GM18511 (cell line): ENCODE data around the gene FN3KRP.

ENCODE experiments used
- ATAC-seq: cut with Tn5 transposase; IDR thresholded peaks from one replicate; pipeline ENCODE4 v1.9.1; 2021; ENCODE audit warnings: mild to moderate bottlenecking, moderate library complexity; ENCODE audit not compliant: unreplicated experiment

FN3KRP gene

DNA sequence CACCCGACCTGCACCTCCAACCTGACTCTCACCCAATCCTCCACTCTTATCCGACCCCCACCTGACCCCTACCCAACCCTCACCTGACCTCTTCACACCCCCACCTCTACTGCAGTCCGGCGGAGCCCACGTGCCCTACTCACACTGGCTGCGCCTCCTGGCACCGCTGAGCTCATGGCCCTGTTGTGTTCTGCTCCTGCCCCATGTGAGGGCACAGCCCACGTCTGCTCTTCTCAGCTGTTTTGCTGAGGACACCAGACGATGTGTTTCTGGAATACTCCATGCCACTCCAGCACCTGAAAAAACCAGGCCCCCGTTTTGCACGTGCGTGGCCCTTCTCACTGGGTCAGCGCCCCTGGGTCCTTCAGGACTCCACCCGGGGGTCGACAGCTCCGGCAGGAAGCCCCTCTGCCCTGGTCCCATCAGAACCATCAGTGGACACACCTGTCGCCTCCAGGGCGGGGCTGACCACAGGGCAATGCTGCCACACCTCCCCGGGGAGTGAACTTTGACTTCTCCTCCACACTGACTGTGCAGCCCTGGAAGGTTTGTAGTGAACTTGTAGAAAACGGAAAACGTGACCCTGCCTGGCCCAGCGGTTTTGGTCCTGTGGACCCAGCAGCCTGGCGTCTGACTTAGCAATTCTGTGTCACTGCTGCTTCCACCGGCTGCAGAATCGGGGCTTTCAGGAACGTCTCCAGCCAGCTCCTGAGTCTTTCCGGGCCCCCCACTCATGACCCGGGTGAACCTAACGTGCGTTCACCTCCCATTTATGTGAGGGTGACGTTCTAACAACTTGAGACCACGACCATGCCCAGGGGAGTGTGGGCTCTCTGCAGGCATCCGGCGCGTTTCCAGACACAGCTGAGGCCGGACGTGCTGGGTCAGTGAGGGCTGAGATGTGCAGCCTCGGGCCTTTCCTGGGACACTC, 12.3 kb upstream of the FN3KRP start:
- no peak for ATAC-seq

DNA sequence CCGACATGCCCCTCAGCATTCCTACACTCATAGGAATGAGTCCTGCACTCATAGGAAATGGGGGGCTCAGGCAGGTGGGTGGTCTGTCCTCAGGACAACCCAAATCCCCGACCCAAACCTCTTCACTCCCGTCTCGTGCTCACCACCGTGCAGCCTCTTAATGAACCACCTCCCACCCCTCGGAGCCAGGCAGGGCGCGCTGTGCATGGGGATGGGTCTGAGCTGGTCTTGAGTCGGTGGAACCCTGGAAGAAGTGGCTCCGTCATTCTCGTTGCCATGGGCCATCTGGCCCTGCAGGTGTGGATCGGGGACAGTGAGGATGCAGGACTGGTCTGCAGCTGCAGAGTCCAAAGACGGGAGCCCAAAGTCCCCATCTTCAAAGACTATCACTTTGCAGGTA, 11.6 kb upstream of the FN3KRP start:
- no peak for ATAC-seq

DNA sequence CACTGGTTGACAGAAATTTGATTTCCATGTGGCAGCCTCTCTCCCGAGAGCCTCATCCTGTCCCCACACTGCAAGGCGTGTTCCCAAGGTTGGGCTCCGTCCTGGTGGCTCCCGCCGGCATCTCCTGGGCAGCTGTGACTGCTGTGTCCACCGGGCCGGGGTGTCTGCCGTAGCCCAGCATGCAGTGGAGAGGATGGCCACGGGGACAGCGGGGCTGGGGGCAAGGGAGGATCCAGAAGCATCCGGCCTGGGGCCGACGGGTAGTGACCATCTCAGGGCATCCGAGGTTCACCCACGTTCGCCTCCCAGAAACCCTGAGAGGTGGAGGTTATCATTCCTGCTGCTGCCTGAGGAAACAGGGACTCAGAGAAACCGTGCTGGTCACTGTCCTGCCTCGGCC, 10.8 kb upstream of the FN3KRP start:
- ATAC-seq = no peak

DNA sequence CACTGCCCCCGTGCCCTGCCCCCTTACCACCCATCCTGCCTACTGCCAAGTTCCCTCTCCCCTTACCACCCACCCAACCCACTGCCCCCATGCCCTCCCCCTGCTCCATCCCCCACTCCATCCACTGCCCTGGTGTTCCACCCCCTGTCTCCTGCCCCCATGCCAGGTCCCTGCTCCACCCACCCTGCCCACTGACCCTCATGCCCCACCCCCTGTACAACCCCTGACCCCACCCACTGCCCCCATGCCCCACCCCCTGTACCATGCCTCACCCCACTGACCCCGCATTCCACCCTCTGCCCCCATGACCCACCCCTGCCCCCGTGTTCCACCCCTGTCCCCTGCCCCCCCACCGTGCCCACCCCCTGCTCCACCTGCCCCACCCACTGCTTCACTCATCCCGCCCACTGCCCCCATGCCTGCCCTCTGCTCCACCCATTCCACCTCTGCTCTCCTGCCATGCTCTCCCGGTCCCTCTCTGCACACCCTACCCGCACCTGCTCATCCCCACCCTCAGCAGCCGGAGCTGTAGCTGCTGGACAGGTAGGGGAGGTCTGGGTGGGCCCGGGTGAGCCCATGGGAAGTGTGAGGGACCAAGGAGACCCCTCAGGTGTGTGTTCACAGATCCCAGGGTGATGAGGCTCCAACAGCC, 7.4 kb upstream of the FN3KRP start:
- ATAC-seq = no peak

DNA sequence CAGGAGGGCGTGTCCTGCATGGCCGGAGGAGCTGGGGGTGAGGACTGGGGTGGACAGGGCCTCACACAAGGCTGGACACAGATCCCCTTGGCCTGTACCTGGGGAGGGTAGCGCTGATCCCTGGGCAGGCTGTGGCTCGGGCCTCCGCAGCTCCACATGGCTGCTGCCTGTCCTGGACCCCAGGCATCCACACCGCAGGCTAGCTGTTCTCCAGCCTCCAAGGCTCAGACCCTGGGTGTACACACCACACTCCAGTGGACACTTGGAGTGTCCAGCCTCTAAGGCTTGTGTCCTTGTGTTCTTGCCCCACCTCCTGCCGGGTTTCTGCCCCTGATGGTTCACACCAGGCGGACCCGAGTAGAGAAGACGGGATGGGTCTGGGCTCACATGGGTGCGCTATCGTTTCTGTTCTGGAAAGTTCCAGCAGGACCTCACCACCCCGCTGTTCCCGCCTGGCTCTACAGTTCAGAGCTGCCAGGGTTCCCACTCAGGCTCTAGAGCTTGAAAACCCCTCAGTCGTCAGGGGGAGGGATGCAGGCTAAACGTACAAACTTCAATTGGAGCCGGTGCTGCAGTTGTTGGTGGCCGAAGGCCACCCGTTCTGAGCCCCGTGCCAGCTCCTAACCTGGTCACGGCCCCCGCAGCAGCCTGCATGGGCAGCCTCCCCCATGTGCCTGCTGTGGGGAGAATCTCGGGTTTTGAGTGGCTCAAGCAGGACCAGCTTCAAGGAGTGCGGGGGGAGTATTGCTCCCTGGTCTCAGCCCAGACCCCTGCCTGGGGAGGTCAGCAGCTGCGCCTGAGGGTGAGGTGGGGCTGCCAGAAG, 6.6 kb upstream of the FN3KRP start:
- ATAC-seq = no peak

DNA sequence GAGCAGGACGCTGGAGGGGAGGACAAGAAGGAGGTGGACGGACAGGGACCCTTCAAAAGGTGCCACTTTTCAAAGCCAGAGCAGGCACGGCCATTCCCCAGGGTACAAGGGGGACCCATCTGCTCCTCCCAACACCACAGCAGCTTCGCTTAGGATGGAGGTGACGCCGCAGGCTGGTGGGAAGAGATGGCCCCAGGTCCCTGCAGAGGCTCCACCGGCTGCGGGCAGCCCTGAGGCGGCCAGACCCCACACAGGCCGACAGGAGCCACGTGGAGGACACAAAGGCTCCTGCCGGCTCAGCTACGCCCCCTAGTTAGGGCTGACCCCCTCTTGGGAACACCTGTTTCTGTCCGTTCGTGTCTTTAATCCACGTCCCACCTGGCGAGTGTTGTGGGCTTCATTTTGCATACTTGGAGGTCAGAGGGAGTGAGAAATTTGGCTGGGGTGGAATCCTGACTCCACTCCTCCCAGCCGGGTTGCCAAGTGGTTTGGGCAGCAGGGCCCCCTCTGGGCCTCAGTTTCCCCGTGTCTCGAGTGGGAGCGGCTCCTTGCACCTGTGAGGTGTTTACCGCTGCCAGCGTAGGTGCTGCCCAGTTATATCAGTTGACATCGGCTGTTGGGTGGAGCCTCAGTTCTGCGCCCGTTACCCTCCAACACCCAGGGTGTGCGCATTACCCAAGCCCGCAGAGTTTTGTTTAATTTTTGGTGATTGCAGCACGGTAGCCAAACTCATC, 5.8 kb upstream of the FN3KRP start:
- ATAC-seq = no peak

DNA sequence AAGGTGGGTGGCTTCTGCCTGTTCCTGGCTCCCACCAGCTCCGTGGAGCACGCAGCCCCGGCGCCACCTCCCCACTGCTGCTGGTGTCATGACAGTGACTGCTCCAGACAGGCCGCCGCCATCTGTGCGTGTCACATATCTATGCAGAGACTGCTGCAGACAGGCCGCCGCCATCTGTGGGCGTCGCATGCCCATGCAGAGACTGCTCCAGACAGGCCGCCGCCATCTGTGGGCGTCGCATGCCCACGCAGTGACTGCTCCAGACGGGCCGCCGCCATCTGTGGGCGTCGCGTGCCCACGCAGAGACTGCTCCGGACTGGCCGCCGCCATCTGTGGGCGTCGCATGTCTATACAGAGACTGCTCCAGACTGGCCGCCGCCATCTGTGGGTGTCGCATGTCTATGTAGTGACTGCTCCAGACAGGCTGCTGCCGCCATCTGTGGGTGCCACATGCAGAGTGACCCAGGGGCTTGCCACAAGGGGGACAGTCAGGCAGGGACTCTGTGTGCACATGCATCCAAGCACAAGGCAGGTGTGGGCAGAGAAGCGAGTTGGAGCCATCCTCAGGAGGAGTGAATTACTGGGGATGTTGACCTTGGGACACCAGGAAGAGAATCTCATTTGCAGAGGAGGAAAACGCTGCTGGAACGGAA, 3.3 kb upstream of the FN3KRP start:
- no peak for ATAC-seq

DNA sequence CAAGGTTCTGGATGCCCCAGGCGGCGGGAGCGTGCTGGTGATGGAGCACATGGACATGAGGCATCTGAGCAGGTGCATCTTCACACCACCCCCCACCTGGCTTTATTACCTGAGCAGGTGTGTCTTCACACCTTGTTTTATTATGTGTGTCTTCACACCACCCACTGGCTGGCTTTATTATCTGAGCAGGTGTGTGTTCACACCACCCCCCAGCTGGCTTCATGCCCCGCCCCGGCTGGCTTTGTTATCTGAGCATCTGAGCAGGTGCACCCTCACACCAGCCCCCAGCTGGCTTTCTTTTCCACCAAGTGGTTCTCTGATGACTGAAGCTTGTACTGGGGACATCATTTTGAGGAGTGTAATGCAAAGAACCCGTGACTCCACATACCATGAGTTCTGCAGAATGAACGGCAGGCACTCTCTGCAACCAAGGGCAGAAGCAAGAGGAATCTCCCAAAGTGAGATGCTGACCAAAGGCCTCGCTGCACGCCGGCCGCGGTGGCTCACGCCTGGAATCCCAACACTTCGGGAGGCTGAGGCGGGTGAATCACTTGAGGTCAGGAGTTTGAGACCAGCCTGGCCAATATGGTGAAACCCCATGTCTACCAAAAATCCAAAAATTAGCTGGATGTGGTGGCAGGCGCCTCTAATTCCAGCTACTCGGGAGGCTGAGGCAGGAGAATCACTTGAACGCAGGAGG, 2.6 kb downstream of the FN3KRP start:
- no peak for ATAC-seq

DNA sequence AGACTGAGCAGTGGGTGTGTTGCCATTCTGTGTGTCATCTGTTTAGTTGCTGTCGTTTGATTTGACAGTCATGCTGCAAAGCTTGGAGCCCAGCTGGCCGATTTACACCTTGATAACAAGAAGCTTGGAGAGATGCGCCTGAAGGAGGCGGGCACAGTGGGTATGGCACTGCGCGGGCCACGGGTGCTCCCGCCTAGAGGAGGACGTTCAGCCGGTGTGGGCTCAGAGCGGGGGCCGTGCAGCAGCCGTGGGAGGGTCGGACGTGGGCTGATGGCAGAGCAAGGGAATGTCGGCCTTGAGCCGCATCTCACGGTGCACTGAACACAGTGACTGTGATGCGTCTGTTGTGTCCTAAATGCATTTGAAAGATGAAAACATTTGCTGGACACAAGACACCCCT, 3.7 kb downstream of the FN3KRP start:
- no peak for ATAC-seq

DNA sequence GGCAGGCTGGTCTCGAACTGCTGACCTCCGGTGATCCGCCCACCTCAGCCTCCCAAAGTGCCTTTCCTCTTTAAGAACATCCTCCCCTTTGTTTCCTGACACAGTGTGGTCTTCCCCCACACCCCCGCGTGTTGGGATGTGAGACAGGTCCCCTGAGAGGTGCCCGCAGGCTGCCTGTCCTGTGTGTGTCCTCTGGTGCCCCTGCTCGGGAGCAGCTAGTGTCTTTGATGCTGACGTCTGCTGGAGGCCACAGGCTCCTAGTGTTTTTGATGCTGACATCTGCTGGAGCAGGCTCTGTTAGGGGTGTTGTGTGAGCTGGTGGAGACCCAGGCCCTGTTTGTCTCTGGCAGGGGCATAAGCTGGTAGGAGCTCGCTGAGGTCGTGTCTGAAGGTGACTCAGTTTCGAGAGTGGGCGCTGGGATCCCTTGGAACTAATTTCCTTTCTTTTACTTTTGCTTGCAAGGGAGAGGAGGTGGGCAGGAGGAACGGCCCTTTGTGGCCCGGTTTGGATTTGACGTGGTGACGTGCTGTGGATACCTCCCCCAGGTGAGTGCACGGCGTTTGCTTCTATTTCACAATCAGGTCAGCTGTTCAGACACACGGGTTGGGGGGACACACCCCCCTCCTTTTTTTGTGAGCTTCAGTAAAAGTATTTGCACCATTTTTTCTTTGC, 6.0 kb downstream of the FN3KRP start:
- ATAC-seq = no peak

DNA sequence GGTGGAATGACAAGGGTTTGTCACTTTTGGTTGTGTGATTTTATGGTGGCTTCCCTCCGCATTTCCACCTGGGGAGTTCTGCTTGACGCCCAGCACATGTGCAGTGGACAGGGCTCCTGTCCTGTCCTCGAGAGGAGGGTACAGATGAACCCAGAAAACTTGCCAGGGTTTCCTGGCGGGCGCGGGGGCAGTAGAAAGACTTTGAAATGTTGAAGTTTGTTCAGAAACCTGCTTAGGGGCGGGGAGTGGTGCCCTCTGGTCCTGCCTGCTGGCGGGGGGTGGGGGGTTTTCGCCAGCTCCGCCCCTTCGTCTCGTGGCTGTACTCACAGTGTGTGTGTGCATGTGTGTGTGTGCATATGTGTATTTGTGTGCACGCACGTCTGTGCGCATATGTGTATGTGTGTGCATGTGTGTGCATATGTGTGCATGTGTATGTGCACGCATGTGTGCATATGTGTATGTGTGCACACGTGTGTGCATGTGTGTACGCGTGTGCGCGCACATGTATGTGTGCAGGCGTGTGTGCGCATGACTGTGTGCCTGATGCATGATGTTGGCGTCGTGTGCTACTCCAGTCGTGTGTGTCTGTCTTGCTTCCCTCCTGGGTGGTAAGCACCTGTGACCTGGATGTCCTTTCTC, 6.8 kb downstream of the FN3KRP start:
- no peak for ATAC-seq

DNA sequence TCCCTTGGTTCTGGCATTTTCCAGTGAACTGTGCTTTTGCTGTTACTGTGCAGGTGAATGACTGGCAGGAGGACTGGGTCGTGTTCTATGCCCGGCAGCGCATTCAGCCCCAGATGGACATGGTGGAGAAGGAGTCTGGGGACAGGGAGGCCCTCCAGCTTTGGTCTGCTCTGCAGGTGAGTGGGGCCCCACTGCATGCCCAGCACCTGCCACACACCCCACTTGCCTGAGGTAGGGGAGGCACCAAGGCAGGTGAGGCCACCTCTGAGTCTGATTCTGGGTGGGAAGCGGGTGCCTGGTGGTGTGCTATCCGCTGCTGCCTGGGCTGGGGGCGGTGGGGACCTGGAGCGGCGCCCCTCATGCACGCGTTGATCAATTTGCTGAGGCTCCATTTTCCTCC, 9.9 kb downstream of the FN3KRP start:
- ATAC-seq = no peak

DNA sequence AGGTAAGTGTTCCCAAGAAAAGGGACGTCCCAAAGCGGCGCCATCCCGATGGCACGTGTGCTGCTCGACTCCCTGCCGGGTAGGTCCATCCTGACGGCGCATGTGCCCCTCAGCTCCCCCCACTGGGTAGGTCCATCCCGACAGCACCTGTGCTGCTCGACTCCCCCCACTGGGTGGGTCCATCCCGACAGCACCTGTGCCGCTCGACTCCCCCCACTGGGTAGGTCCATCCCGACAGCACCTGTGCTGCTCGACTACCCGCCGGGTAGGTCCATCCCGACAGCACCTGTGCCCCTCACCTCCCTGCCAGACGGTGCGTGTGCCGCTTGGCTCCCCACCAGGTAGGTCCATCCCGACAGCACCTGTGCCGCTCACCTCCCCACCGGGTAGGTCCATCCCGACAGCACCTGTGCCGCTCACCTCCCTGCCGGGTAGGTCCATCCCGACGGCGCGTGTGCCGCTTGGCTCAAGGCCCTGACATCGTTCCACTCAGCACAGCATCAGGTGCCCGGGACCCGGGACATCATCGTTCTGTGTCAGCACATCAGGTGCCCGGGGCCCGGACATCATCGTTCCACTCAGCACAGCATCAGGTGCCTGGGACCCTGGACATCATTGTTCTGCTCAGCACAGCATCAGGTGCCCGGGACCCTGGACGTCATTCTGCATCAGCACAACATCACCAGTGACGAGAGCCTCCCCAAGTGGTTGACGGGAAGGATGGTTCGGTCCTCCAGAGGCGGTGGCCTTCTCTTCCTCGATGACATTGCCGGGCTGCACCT, 13.2 kb downstream of the FN3KRP start:
- no peak for ATAC-seq

DNA sequence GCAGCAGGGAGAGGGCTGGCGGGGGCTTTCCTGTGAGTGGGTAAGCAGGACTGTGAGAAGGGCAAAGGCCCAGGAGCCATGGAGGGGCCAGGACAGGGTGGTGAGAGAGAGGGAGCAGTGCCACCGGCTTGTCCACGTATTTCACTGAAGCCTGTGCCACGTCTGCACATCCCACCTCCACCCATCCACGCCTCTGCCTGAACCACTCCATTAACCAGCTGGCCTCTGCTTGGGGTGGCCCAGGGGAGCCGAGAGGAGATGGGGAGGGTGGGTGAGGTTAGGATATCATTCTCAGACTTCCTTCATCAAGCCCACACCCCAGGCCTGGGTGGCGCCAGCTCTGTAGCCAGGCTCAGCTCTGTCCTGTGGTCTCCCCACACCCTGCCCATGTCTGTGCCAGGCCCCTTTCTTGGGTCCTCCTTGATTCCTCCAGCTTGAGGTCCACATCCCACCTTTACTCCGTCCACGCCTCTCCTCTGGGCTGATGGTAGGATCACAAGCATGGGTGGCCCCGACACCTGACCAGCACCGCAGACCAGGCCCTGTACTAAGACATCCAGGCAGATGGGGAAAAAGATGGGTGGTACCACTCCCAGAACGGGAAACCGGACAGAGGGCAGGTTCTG, 15.7 kb downstream of the FN3KRP start:
- no peak for ATAC-seq

DNA sequence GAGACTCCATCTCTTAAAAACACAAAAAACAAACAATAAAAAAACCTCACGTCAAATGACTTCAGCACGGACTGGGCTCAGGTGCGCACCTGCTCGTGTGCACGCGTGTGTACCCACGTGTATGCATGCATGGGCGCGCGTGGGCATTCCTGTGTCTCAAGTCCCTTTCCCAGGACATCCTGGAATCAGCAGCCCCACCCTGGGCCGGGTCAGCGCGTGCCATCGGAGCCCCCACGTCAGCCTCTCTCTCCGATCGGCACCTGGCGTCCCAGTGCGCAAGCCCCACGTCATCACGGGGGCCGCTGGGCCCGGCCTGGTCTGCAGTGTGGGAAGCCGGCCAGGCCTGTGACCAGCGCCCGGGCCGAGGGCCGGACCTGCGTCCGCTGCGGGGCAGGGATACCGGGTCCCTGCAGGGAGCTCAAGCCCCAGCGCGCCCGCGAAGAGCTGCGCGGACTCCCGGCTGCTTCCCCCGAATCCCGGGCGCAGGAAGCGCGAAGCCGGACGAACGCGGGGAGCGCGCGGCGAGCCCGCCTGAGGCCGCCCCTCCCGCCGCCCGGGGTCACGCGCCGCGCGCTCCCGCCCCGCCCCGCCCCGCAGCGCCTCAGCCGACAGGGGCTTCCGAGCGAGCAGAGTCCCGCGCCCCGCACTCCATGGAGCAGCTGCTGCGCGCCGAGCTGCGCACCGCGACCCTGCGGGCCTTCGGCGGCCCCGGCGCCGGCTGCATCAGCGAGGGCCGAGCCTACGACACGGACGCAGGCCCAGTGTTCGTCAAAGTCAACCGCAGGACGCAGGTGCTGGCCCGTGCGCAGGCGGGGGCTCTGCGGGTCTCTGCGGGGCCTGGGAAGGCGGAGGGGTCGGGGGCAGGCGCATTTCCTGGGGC, 18.7 kb downstream of the FN3KRP start, which contains the start of gene FN3K:
Gene FN3K, plus strand, starts transcription at position 629 of the 880 bp plus-strand sequence. Its CDS starts 22 bp downstream, at position 651.
- no peak for ATAC-seq

DNA sequence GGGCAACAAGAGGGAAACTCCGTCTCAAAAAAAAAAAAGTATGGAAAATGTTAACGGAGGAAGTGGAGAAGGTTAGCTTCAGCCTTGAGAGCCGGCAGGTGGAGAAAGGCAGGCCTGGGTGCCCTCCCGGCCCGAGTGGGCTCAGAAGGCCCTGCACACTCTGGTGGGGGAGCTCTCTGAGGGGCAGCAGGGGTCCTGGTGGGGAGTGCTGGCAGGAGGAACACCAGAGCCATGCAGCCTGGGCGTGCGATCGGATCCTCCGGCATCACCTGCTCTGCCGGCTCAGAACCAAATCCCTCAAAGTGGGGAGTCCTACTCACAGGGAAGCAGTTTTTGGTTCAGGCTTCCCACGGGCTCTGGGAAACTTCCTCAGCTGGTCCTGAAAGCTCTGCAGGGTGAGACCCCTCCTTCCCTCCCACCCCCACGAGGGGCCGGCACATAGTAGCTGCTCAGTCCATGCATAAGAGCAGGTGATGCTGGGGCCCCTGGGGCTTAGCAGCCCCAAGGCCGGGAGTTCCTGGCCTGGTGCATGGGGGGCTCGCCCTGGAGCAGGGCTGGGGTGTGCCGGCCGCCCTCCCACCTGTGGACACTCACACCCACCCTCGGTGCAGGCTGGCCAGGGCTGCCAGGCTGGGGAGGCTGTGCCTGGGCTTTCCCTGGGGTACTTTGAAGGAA, 20.1 kb downstream of the FN3KRP start:
- no peak for ATAC-seq
